GM19043 (cell line): ENCODE results near the gene GOLGA7B.

Source experiments
- ATAC-seq: cut with Tn5 transposase; IDR thresholded peaks from one replicate; pipeline ENCODE4 v1.9.1; 2021; ENCODE audit warnings: low read depth; ENCODE audit not compliant: unreplicated experiment

Gene GOLGA7B

GRCh38 chr10:97915346-97916131 lies 65.9 kb downstream of the GOLGA7B start:
- ATAC-seq, result no peak

GRCh38 chr10:97916586-97916985 lies 66.9 kb downstream of the GOLGA7B start:
- ATAC-seq, result no peak

DNA sequence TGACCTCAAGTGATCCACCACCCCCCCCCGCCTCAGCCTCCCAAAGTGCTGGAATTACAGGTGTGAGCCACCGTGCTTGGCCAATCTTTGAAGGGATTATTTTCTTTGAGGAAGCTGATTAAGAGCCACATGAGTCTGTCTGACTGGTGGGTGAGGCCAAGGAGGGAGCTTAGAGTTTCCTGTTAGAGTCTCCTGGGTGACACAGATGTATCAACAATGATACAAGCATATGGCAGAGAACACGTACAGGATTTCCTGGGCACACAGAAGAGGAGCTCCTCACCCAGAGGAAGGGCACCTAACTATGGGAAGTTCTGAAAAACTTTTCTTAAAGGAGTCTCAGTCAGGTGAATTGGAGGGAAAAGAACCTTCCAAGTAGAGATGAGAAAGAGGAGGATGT lies 69.4 kb downstream of the GOLGA7B start:
- no peak for ATAC-seq

- ATAC-seq, result no peak
Observed at GRCh38 chr10:97920865-97921264, 71.2 kb downstream of the GOLGA7B start.
